GM21423 (cell line): Measurements from ENCODE around the gene GSKIP.

Experiments used
- ATAC-seq: cut with Tn5 transposase; IDR thresholded peaks from one replicate; pipeline ENCODE4 v1.9.1; 2021; ENCODE audit warnings: mild to moderate bottlenecking, moderate library complexity; ENCODE audit not compliant: unreplicated experiment

GSKIP gene

GRCh38 chr14:96376093-96376492 lies 12.8 kb downstream of the GSKIP start:
- no peak for ATAC-seq

- ATAC-seq: peak; percentile 90
Measured at GRCh38 chr14:96380735-96381134, 17.4 kb downstream of the GSKIP start.

DNA sequence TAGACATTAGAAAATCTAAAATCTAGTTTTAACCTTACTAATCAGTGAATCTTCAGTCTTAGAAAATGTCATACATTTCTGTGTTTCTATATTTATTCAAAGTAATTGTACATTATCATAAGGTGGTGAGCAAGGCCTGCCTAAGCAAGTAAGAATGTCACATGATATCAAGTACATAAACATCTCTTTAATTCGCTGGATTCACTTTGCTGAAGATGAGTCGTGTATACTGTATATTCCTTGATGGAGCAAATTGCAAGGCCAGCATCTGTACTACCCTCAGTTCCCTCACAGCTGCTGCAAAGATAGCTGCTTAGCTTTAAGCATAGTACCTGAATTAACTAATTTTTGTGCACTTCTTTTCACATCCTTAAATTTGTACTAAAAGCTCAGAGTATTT lies 20.1 kb downstream of the GSKIP start:
- ATAC-seq: no peak

- ATAC-seq: no peak
Measured at GRCh38 chr14:96384053-96384452, 20.7 kb downstream of the GSKIP start.

DNA sequence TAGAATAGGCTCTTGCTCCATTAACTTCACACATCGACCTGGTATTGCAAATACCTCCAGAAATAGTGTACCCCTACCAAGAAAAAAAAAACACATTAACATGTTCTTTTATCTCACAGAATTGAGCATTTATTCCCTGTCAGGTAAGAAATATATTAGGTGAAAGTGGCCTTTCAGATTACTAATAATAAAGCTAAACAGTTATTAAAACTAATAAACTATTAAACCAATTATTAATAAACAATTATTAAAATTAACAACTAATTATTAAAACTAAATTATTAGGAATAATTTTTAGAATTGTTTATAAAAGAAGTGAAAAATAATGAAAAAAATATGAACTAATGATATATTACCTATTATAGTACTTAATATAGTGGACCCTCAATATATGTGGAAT lies 21.4 kb downstream of the GSKIP start:
- ATAC-seq: no peak

DNA sequence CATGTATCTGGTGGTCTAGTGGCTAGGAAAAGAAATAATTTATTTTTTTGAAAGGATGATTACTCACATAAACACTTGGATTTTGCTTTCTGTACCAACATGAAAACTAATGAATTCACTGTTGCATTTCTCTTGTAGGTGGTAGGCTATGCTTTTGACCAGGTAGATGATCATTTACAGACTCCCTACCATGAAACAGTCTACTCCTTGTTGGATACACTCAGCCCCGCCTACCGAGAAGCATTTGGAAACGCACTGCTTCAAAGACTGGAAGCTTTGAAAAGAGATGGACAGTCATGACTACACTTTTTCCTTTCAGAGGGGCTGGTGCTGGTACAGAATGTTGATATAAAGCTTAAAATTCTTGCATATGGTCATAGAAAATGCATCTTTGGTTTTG lies 22.1 kb downstream of the GSKIP start:
- no peak for ATAC-seq

DNA sequence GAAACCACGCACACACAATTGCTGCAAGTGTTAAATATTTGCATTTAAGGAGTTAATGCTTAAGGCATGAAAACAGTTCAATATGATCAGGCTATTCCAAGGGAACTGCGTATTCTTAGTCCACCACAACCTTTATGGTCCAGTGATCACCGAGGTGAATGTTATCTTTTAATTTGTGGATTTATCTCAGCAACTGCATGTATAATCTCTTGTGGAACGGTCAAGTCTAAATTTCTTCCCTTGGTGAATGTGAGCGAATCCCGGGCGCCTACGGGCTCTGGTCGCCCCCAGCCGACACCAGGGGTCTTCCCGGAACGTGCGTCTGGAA lies 27.6 kb downstream of the GSKIP start:
- no peak for ATAC-seq

DNA sequence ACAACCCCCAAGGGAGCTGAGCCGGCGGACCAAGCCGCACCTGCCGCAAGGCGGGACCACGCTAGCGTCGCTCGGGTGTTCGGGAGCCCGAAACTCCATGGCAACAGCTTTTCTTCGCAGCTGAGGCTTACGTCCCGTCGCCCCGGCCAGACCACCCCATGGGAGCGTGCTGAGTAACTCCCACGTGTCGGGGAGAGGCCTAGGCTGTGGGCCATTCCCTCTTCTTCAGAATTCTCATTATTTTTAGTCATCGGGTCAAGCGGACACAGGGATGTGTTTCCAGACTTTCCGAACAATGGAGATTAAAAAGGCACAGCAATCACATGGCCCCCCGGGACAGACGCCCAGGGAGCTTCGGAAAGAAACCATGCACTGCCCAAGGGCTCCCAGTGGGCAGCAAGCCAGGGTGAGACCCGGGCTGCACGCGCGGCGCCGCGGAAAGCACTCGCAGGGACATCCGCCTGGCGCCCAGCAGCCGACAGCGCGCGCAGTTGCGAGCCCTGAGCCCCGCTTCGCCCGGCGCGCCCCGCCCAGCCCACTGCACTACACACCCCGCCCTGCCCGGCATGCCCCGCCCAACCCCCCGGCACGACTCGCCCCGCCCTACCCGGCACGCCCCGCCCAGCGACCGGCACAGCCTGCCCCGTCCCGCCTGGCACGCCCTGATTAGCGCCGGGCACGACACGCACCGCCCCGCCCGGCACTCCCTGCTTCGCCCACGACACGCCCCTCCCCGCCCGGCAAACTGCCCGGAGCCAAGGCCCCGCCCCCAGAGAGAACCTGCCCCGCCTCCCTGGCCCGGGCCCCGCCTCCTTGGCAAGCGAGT lies 28.2 kb downstream of the GSKIP start:
- peak; percentile 88 for ATAC-seq

GRCh38 chr14:96393071-96393691 lies 29.9 kb downstream of the GSKIP start:
- ATAC-seq: no peak

DNA sequence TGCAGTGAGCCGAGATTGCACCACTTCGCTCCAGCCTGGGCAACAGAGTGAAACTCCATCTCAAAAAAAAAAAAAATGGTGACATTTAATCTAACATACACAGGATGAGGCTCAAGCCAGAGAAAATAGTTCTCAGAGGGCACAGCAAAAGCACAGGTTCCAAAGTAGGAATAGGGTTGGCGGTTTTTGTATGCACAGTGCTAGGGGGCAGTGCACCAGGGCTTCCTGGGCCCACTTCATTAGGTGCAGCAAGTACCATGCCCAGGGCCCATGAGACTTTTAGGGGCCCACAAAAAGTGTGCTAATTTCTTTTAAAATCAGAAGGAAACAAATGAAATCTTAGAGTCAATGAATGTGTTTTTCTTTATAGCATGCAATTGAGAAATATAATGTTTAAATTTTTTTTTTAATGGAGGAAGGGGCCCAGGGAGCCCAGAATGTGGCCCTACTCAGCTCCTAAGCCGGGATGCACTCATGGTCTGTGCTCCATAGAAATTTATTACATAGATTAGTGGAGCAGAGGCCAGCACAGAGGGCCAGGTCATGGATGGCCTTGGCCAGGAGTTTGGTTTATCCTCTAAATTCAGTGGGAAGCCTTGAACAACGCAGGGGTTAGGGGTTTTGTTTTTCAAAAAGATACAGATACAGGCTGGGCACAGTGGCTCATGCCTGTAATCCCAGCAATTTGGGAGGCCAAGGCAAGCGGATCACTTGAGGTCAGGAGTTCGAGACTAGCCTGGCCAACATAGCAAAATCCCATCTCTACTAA lies 30.9 kb downstream of the GSKIP start:
- ATAC-seq: no peak

DNA sequence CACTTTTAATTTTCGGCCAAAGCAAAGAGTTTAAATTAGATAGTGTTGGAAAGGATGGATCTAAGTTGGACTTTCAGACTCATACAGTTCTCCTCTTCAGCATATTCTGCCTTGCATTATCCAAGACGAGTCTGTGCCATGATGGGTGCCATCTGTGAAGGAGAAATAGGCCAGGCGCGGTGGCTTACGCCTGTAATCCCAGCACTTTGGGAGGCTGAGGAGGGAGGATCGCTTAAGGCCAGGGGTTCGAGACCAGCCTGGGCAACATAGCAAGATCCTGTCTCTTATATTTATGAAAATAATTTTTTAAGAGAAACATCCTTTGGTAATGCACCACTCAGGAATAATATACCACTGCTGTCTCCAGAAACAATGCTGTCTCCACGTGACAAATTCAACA lies 35.1 kb downstream of the GSKIP start:
- ATAC-seq: no peak

DNA sequence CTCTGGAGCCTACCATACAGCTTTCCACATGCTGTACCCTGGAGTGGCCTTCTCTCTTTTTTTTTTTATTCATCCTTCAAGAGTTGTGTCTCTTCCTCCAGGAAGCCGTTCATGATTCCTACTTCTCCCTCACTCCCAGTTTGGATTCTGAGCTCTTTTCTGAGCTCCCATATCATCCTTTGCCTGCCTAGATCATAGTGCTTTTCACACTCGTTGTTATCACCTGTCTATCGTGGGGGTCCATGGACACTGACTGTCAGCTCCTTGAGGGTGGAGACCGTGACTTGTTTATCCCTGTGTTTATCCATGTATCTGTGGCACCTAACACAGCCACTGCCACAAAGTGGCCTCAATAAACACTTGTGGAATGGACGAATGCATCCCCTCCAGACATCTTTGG lies 35.6 kb downstream of the GSKIP start:
- no peak for ATAC-seq

- ATAC-seq: no peak
Measured at GRCh38 chr14:96399405-96399804, 36.1 kb downstream of the GSKIP start.

DNA sequence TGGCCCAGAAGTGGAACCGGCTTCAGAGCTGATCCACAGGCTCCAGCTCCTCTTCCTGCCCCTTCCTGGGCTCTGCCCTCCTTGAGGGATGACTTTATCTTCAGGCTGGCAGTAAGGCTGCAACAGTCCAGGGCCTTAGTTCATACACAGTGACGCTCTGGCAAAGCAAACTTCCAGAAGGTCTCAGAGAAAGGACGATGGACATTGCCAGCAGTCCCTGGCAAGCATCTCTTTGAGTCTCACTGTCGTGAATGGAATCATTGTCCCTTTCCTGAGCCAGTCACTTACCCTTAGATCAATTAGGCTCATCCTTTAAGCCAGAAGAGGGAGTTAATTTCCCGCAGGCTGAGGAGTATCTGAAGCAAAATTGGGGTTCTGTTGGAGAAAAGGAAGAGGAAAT lies 37.2 kb downstream of the GSKIP start:
- no peak for ATAC-seq

DNA sequence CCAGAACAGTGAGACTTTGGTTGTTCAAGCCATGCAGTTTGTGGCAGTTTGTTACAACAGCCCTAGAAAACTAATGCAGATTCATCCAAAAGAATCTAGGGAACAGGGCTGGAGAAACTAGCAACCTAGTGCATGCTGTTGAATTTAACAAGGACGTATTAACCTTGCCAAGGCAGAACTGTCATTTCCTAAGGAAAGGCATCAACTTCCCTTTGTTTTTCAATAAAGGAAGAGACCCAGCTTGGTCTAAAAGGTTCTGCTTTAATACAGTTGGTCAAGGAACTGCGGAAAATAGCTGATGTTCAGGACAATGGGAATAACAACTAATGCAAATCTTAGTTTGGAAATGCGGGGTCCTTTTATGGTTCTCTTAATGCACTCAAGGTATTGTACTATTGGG lies 40.1 kb downstream of the GSKIP start:
- no peak for ATAC-seq

- ATAC-seq: no peak
Measured at GRCh38 chr14:96405677-96406076, 42.4 kb downstream of the GSKIP start.

DNA sequence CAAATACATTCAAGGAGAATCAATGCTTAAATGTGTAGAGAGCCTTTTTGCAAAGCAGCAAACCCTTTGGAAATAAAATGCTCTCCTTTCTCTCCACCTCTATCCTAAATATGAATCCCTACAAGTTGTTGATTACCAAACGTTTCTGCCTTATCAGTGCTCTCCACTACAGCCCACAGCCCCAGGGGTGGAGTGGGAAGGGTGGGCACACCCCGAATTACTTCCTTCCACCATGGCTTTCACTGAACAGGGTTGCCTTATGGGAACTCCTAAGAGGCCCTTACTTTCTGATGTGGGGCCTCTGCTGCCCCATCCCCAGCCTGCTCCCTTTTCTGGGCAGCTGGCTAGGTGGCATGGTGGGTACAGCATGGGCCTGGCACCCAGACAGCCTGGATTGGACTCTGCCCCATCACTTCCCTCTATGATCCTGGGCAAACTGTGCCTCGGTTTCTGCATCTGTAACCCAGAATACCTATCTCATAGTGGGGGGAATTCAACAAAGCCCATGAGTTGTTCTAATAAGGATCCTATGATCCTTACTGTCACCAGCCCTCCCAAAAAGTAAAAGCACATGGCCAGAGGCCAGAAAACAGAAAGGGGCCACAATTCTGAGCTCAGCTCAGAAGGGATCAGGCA lies 44.7 kb downstream of the GSKIP start:
- no peak for ATAC-seq

DNA sequence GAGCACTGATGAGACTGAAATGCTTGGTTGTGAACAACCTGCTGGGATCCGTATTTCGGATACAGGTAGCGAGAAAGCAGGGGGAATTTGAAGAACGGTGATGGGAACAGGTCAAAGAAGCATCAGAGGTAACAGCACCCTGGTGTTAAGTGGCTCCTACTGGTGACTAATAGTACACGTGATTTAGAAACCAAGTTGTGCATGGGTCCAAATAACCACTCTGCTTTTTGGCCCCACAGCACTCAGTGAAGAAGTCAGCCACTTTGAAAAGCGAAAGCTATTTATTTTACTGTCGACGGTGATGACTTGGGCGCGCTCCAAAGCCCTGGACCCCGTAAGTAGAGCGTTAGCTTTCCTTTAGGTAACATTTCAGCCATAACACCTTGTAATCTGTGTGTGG lies 45.3 kb downstream of the GSKIP start:
- no peak for ATAC-seq

DNA sequence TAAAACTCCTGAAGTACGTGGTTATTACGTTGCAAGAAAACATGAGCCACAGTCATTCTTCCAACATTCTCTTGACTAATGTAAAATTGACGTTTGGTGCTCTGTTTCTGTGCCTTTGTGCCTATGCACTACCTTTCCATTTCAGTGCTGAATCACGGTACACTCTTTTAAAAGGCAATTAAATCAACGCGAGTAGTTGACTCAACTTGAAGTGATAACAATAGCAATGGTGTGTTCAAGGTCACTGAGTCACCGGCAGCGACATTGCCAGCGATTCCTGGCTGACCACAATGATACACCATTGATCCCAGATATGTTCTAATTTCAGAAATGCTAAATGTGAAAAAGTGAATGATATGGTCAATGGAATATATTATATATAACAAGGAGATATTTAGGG lies 46.4 kb downstream of the GSKIP start:
- no peak for ATAC-seq

GRCh38 chr14:96410119-96410518 lies 46.8 kb downstream of the GSKIP start:
- ATAC-seq: no peak

- no peak for ATAC-seq
Measured at GRCh38 chr14:96413526-96413925, 50.2 kb downstream of the GSKIP start.

- ATAC-seq: no peak
Measured at GRCh38 chr14:96415559-96415958, 52.2 kb downstream of the GSKIP start.
